H9 (cell line): ENCODE measurements around the gene KLHDC9. TPM values are rescaled to one million over a fixed set of nuclear protein-coding genes. Genes with fewer than 3 reads are reported as not detected.

Source experiments
- DNase-seq: peaks from one replicate; pipeline ENCODE4 v3.0.0-alpha.2; 2017
- H2AFZ ChIP-seq: one replicate; pipeline ENCODE4 v1.6.1; 2013; ENCODE audit warnings: mild to moderate bottlenecking, low read length, control low read depth, moderate library complexity
- H2AK5ac ChIP-seq: 2 replicates; pipeline ENCODE4 v1.6.1; 2013; ENCODE audit warnings: low read length, control low read depth, mixed read lengths; ENCODE audit not compliant: insufficient read length
- H2BK120ac ChIP-seq: one replicate; pipeline ENCODE4 v1.6.1; 2013; ENCODE audit warnings: low read depth, mild to moderate bottlenecking, low read length, control low read depth, inconsistent platforms; ENCODE audit not compliant: poor library complexity, severe bottlenecking
- H2BK12ac ChIP-seq: 2 replicates; pipeline ENCODE4 v1.6.1; 2013; ENCODE audit warnings: low read length, control low read depth, mixed read lengths, low read depth; ENCODE audit not compliant: insufficient read length
- H2BK15ac ChIP-seq: 2 replicates; pipeline ENCODE4 v1.6.1; 2013; ENCODE audit warnings: low read depth, low read length, control low read depth
- H2BK20ac ChIP-seq: one replicate; pipeline ENCODE4 v1.6.1; 2013; ENCODE audit warnings: low read depth, mild to moderate bottlenecking, low read length, control low read depth, inconsistent platforms; ENCODE audit not compliant: poor library complexity, severe bottlenecking
- H2BK5ac ChIP-seq: 2 replicates; pipeline ENCODE4 v1.6.1; 2013; ENCODE audit warnings: low read length, control low read depth, mixed read lengths; ENCODE audit not compliant: insufficient read length
- H3K14ac ChIP-seq: 2 replicates; pipeline ENCODE4 v1.6.1; 2013; ENCODE audit warnings: low read length, control low read depth; ENCODE audit not compliant: insufficient read depth
- H3K18ac ChIP-seq: 2 replicates; pipeline ENCODE4 v1.6.1; 2013; ENCODE audit warnings: low read depth, mild to moderate bottlenecking, mixed read lengths, low read length, control low read depth; ENCODE audit not compliant: insufficient read length
- H3K23ac ChIP-seq: 2 replicates; pipeline ENCODE4 v1.6.1; 2013; ENCODE audit warnings: low read length, control low read depth, mixed read lengths, low read depth; ENCODE audit not compliant: insufficient read length
- H3K23me2 ChIP-seq: 2 replicates; pipeline ENCODE4 v1.6.1; 2013; ENCODE audit warnings: low read depth, mild to moderate bottlenecking, mixed read lengths, low read length, control low read depth; ENCODE audit not compliant: insufficient read length, poor library complexity, severe bottlenecking
- H3K27ac ChIP-seq: 2 replicates; pipeline ENCODE4 v1.5.1; 2013; ENCODE audit warnings: low read length, control low read depth, mixed read lengths, low read depth; ENCODE audit not compliant: insufficient read length
- H3K27me3 ChIP-seq: 2 replicates; pipeline ENCODE4 v1.6.1; 2013; ENCODE audit warnings: low read length, control low read depth, inconsistent platforms; ENCODE audit not compliant: insufficient read depth
- H3K4ac ChIP-seq: 2 replicates; pipeline ENCODE4 v1.6.1; 2013; ENCODE audit warnings: low read depth, mild to moderate bottlenecking, control low read depth, inconsistent platforms, low read length, moderate library complexity
- H3K4me1 ChIP-seq: 2 replicates; pipeline ENCODE4 v1.6.1; 2013; ENCODE audit warnings: low read length, control low read depth, inconsistent platforms; ENCODE audit not compliant: insufficient read depth
- H3K4me2 ChIP-seq: 2 replicates; pipeline ENCODE4 v1.6.1; 2013; ENCODE audit warnings: low read length, control low read depth, mixed read lengths; ENCODE audit not compliant: insufficient read length, insufficient read depth
- H3K56ac ChIP-seq: 2 replicates; pipeline ENCODE4 v1.6.1; 2013; ENCODE audit warnings: low read depth, mild to moderate bottlenecking, mixed read lengths, low read length, control low read depth; ENCODE audit not compliant: insufficient read length
- H3K79me1 ChIP-seq: 2 replicates; pipeline ENCODE4 v1.6.1; 2013; ENCODE audit warnings: low read depth, mild to moderate bottlenecking, moderate library complexity, low read length, control low read depth, inconsistent platforms; ENCODE audit not compliant: insufficient read depth, poor library complexity, severe bottlenecking
- H3K79me2 ChIP-seq: 2 replicates; pipeline ENCODE4 v1.6.1; 2013; ENCODE audit warnings: low read length, control low read depth, inconsistent platforms; ENCODE audit not compliant: insufficient read depth
- H3K9ac ChIP-seq: 2 replicates; pipeline ENCODE4 v1.6.1; 2013; ENCODE audit warnings: low read length, control low read depth, mixed read lengths; ENCODE audit not compliant: insufficient read length; ENCODE audit errors: extremely low read depth
- H3K9me3 ChIP-seq: one replicate; pipeline ENCODE4 v1.6.1; 2013; ENCODE audit warnings: low read depth, low read length, inconsistent platforms; ENCODE audit not compliant: control insufficient read depth
- H3T11ph ChIP-seq: one replicate; pipeline ENCODE4 v1.6.1; 2013; ENCODE audit warnings: mild to moderate bottlenecking, low read length, control low read depth, inconsistent platforms
- H4K20me1 ChIP-seq: one replicate; pipeline ENCODE4 v1.6.1; 2013; ENCODE audit not compliant: control insufficient read depth, insufficient read length, insufficient read depth
- H4K5ac ChIP-seq: 2 replicates; pipeline ENCODE4 v1.6.1; 2013; ENCODE audit warnings: low read depth, mild to moderate bottlenecking, mixed read lengths, low read length, control low read depth; ENCODE audit not compliant: insufficient read length
- H4K8ac ChIP-seq: replicated peaks from 2 replicates; pipeline ENCODE4 v1.6.1; 2013; ENCODE audit warnings: low read length, control low read depth, mixed read lengths, low read depth; ENCODE audit not compliant: insufficient read length
- H4K91ac ChIP-seq: 2 replicates; pipeline ENCODE4 v1.6.1; 2013; ENCODE audit warnings: low read depth, mild to moderate bottlenecking, moderate library complexity, mixed read lengths, low read length, control low read depth; ENCODE audit not compliant: insufficient read length
- H3K27ac Mint-ChIP-seq, 3 experiments: 2 replicates in 2 of 3; 3 replicates in 1 of 3; pipeline ENCODE4 v1.8.0; 2020 to 2021; ENCODE audit warnings: mixed read lengths in 3 of 3, mild to moderate bottlenecking in 1 of 3, moderate library complexity in 1 of 3
- H3K27me3 Mint-ChIP-seq: 2 replicates; pipeline ENCODE4 v1.8.0; 2021; ENCODE audit warnings: low read depth, mild to moderate bottlenecking, moderate library complexity, mixed read lengths
- H3K36me3 Mint-ChIP-seq, 3 experiments: 2 replicates in 2 of 3; 3 replicates in 1 of 3; pipeline ENCODE4 v1.8.0; 2020 to 2021; ENCODE audit warnings: low read depth in 3 of 3, mixed read lengths in 3 of 3; ENCODE audit not compliant: insufficient read depth in 1 of 3
- H3K4me1 Mint-ChIP-seq, 2 experiments: 2 replicates each; pipeline ENCODE4 v1.8.0; 2020; ENCODE audit warnings: mixed read lengths in 2 of 2
- H3K4me3 Mint-ChIP-seq, 2 experiments: 2 replicates in 1 of 2; 3 replicates in 1 of 2; pipeline ENCODE4 v1.8.0; 2020 to 2021; ENCODE audit warnings: mild to moderate bottlenecking in 2 of 2, mixed read lengths in 2 of 2, moderate library complexity in 1 of 2
- H3K9me3 Mint-ChIP-seq, 2 experiments: 2 replicates in 1 of 2; 3 replicates in 1 of 2; pipeline ENCODE4 v1.8.0; 2020; ENCODE audit warnings: mild to moderate bottlenecking in 2 of 2, mixed read lengths in 2 of 2, moderate library complexity in 1 of 2
- CTCF ChIP-seq: fragments of 200-600 bp; sonication (generic); conservative IDR thresholded peaks from 3 replicates; pipeline ENCODE4 v1.8.0; 2021; ENCODE audit warnings: antibody characterized with exemption, mild to moderate bottlenecking
- WGBS: extraction: QIAGEN DNeasy Blood & Tissue Kit; methylation state at CpG from one replicate; pipeline ENCODE4 v1.1.7; 2013; ENCODE audit warnings: missing lambda C conversion rate, low lambda C conversion rate, mixed read lengths; ENCODE audit not compliant: insufficient read length; ENCODE audit errors: extremely low coverage; 5-methylcytosine and 5-hydroxymethylcytosine counted together
- total RNA-seq: library from RNA; stranded (reverse); gene quantifications from 2 replicates; pipeline ENCODE4 v1.2.1, GENCODE V29; 2021

KLHDC9 gene
- total RNA-seq, 1 experiment from 2014 or later = 6.6 TPM

GRCh38 chr1:161054805-161055204 lies 43.4 kb upstream of the KLHDC9 start:
- H3K14ac ChIP-seq = no peak overlapping the region
- H2AFZ ChIP-seq = no peak overlapping the region
- no peak overlapping the region for H4K5ac ChIP-seq
- H3K23me2 ChIP-seq = no peaks in the 10 kb centered on the region
- H3K79me1 ChIP-seq = no peaks in the 10 kb centered on the region
- H3K27ac ChIP-seq = no peak overlapping the region
- H3K27me3 Mint-ChIP-seq = peaks cover 13% of the 10 kb centered on the region
- no peak overlapping the region for H4K8ac ChIP-seq
- no peak overlapping the region for H3K4me3 Mint-ChIP-seq
- no peak overlapping the region for H2BK12ac ChIP-seq
- no peak overlapping the region for H3K27ac Mint-ChIP-seq
- H2BK120ac ChIP-seq = no peak overlapping the region
- peak; percentile 50 for TF ChIP-seq CTCF
- H2AK5ac ChIP-seq = no peak overlapping the region
- no peaks in the 10 kb centered on the region; a peak in 1 of 5 replicates for H3K9me3 Mint-ChIP-seq
- no peak overlapping the region for H3K9ac ChIP-seq
- H3K18ac ChIP-seq = no peak overlapping the region
- no peak for DNase-seq
- no CpG with 5 or more reads among the region's 7 CpGs for WGBS
- H3K36me3 Mint-ChIP-seq = no peaks in the 10 kb centered on the region; a peak in 1 of 7 replicates
- no peak overlapping the region for H3K56ac ChIP-seq
- H2BK5ac ChIP-seq = no peak overlapping the region
- H3K4me1 Mint-ChIP-seq = 0 out of 4 replicates have a peak, but pooled peaks cover 0 to 2% of the 10 kb centered on the region in 2 experiments
- H4K91ac ChIP-seq = no peak overlapping the region
- H3K4me2 ChIP-seq = no peak overlapping the region
- H3K4ac ChIP-seq = no peak overlapping the region
- H3K27me3 ChIP-seq = no peaks in the 10 kb centered on the region; the same call in 1 of the 2 replicates
- H2BK20ac ChIP-seq = no peak overlapping the region
- H3K4me1 ChIP-seq = no peaks in the 10 kb centered on the region
- H2BK15ac ChIP-seq = no peak overlapping the region
- H3K23ac ChIP-seq = no peak overlapping the region
- H3T11ph ChIP-seq = no peak overlapping the region
- H3K9me3 ChIP-seq = no peaks in the 10 kb centered on the region
- H4K20me1 ChIP-seq = no peaks in the 10 kb centered on the region
- H3K79me2 ChIP-seq = no peaks in the 10 kb centered on the region
